ENCODE measurements around the gene TGM5. TPM values are rescaled to one million over a fixed set of nuclear protein-coding genes. Genes with fewer than 3 reads are reported as not detected.

The TGM5 gene
- polyA plus RNA-seq (2011; rRNA removed) (not detected in 2 replicates), polyA minus RNA-seq (2011; rRNA and poly(A)+ RNA removed) (not detected in 2 replicates)

- peaks cover 33% of the 10 kb centered on the region for H3K27me3 ChIP-seq (ENCODE audit: control insufficient read depth, insufficient read depth, low read length)
- POLR2A ChIA-PET = no interaction called here
Measured at GRCh38 chr15:43266834-43267233, at the start of gene TGM5. Gene TGM5 (minus strand): TSS chr15:43266928. CDS start chr15:43266849, 79 bp downstream.

GRCh38 chr15:43314171-43314570 lies 47.4 kb upstream of the TGM5 start:
- CTCF ChIA-PET = no interaction called here
- no peak for TF ChIP-seq CTCF (IDR thresholded peaks at IDR 0.05; ENCODE audit: low read depth, low read length)

More at GRCh38 chr15:43266834-43267233, at the start of gene TGM5:
- no peak within 1 kb of the TSS for H3K4me3 ChIP-seq (ENCODE audit: low read depth, low read length)
- DNase-seq (ENCODE audit: low read depth, low spot score) = no peak
- H3K27ac ChIP-seq (ENCODE audit: low read depth, low read length) = no peak within 1 kb of the TSS
- no peaks in the 10 kb centered on the region for H3K9me3 ChIP-seq (ENCODE audit: control insufficient read depth, insufficient read depth, low read length)
- CTCF ChIA-PET = interaction anchor here (3.2 kb wide), 1 partner anchor 42 kb away, joined by 15 read pairs; no protein-coding TSS in a partner anchor
- TF ChIP-seq CTCF (IDR thresholded peaks at IDR 0.05; ENCODE audit: low read depth, low read length) = no peak

GRCh38 chr15:43312378-43312777 lies 45.6 kb upstream of the TGM5 start:
- H3K27ac ChIP-seq (ENCODE audit: low read depth, low read length) = no peak overlapping the region
- no peak for DNase-seq (ENCODE audit: low read depth, low spot score)
- H3K27me3 ChIP-seq (ENCODE audit: control insufficient read depth, insufficient read depth, low read length) = peaks cover 30% of the 10 kb centered on the region
- H3K4me3 ChIP-seq (ENCODE audit: low read depth, low read length) = no peak overlapping the region
- TF ChIP-seq CTCF (IDR thresholded peaks at IDR 0.05; ENCODE audit: low read depth, low read length) = no peak
- H3K9me3 ChIP-seq (ENCODE audit: control insufficient read depth, insufficient read depth, low read length) = no peaks in the 10 kb centered on the region
- CTCF ChIA-PET = no interaction called here
- POLR2A ChIA-PET = interaction anchor here (0.5 kb wide), 1 partner anchor 123 kb away, joined by 6 read pairs; no protein-coding TSS in a partner anchor

More at GRCh38 chr15:43314171-43314570, 47.4 kb upstream of the TGM5 start:
- H3K9me3 ChIP-seq (ENCODE audit: control insufficient read depth, insufficient read depth, low read length) = no peaks in the 10 kb centered on the region
- POLR2A ChIA-PET = no interaction called here
- H3K4me3 ChIP-seq (ENCODE audit: low read depth, low read length) = no peak overlapping the region
- no peak for DNase-seq (ENCODE audit: low read depth, low spot score)
- peaks cover 32% of the 10 kb centered on the region for H3K27me3 ChIP-seq (ENCODE audit: control insufficient read depth, insufficient read depth, low read length)
- H3K27ac ChIP-seq (ENCODE audit: low read depth, low read length) = no peak overlapping the region

- no peak for TF ChIP-seq CTCF (IDR thresholded peaks at IDR 0.05; ENCODE audit: low read depth, low read length)
- H3K27me3 ChIP-seq (ENCODE audit: control insufficient read depth, insufficient read depth, low read length) = peaks cover 32% of the 10 kb centered on the region
- no peaks in the 10 kb centered on the region for H3K9me3 ChIP-seq (ENCODE audit: control insufficient read depth, insufficient read depth, low read length)
- no peak within 1 kb of the TSS for H3K27ac ChIP-seq (ENCODE audit: low read depth, low read length)
- POLR2A ChIA-PET = no interaction called here
- no peak within 1 kb of the TSS for H3K4me3 ChIP-seq (ENCODE audit: low read depth, low read length)
- DNase-seq (ENCODE audit: low read depth, low spot score) = no peak
- CTCF ChIA-PET = interaction anchor here (1.0 kb wide), 1 partner anchor 77 kb away, joined by 3 read pairs; no protein-coding TSS in a partner anchor
Measured at GRCh38 chr15:43302205-43302817, 35.6 kb upstream of the TGM5 start, which contains the start of gene TGM7. Gene TGM7 (minus strand): TSS chr15:43302255.

GRCh38 chr15:43299884-43300283 lies 33.2 kb upstream of the TGM5 start:
- POLR2A ChIA-PET = no interaction called here
- TF ChIP-seq CTCF (IDR thresholded peaks at IDR 0.05; ENCODE audit: low read depth, low read length) = no peak
- H3K4me3 ChIP-seq (ENCODE audit: low read depth, low read length) = no peak overlapping the region
- no peak for DNase-seq (ENCODE audit: low read depth, low spot score)
- CTCF ChIA-PET = interaction anchor here (1.2 kb wide), 1 partner anchor 15 kb away, joined by 5 read pairs; no protein-coding TSS in a partner anchor
- H3K9me3 ChIP-seq (ENCODE audit: control insufficient read depth, insufficient read depth, low read length) = no peaks in the 10 kb centered on the region
- no peak overlapping the region for H3K27ac ChIP-seq (ENCODE audit: low read depth, low read length)
- H3K27me3 ChIP-seq (ENCODE audit: control insufficient read depth, insufficient read depth, low read length) = peaks cover 23% of the 10 kb centered on the region

Data from AG04450 (cell line).